GM12801 (cell line): ENCODE measurements around the gene DIPK1C.

ENCODE experiments used
- CTCF ChIP-seq: IDR thresholded peaks from one replicate; pipeline ENCODE4 v1.5.1; 2011; ENCODE audit warnings: control low read depth; ENCODE audit not compliant: insufficient read length; ENCODE audit errors: extremely low read depth

DIPK1C gene

GRCh38 chr18:74457725-74458421 is 765 bp upstream of the DIPK1C start:
- TF ChIP-seq CTCF = no peak

GRCh38 chr18:74456349-74457042 is 612 bp downstream of the DIPK1C start:
- TF ChIP-seq CTCF = no peak

GRCh38 chr18:74456017-74456348 is 1.1 kb downstream of the DIPK1C start:
- no peak for TF ChIP-seq CTCF

GRCh38 chr18:74455386-74455785 is 1.7 kb downstream of the DIPK1C start:
- TF ChIP-seq CTCF = no peak

GRCh38 chr18:74454279-74454751 is 2.8 kb downstream of the DIPK1C start:
- TF ChIP-seq CTCF = no peak

GRCh38 chr18:74453642-74454198 is 3.4 kb downstream of the DIPK1C start:
- TF ChIP-seq CTCF = no peak

- no peak for TF ChIP-seq CTCF
These were observed 4.0 kb downstream of the DIPK1C start for GRCh38 chr18:74453016-74453566.
